ENCODE results near the gene MZT2B.
"Not testable (repeated sequence)": the region's sequence is repeated elsewhere in the genome, so short reads cannot be mapped to it uniquely, and the experiment has no call there.

GRCh38 chr2:130174866-130175265 is 7.2 kb upstream of the MZT2B start:
- TF ChIP-seq CTCF, POLR2A (IDR thresholded peaks at IDR 0.05): not testable (repeated sequence)

Measured in esophagus squamous epithelium (tissue), 4 donors.